GM21526 (cell line): Measurements from ENCODE around the gene FGF3.

ENCODE experiments used
- ATAC-seq: cut with Tn5 transposase; IDR thresholded peaks from one replicate; pipeline ENCODE4 v1.9.1; 2021; ENCODE audit warnings: moderate library complexity; ENCODE audit not compliant: unreplicated experiment, low FRiP score

FGF3 gene

DNA sequence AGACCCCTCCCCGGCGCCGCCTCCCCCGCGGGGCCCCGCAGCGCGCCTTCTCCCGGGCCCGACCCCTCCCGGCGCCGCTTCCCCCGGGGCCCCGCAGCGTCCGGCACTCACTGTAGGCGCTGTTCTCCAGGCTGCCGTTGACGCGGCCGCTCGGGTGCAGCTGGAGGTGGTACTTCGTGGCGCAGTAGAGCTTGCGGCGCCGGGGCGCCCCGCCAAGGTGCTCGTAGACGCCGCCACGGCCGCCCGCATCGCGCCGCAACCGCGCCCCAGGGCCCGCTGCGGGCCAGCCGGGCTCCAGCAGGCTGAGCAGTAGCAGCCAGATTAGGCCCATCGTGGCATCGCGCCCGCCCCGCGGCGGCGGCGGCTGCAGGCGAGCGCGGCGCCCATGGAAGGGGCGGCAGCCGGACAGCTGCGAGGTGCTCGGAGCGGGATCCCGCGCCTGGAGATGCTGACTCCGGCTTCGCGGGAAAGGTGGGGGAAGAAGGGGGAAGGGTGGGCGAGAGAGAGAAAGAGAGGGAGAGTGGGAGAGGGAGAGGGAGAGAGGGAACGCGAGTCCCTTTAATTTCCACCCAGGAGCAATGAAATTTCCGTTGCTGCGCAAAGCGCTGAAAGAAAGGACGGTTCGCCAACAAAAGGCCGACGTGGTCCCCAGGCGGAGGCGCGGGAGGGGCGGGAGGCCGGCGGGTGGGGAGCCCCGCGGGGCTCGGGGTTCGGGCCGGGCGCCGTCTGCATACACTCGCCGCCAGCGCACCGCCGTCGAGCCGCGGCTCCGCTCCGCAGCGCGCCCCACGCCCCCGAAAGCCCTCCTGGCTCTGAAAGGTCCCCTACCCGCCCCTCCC, at the start of gene FGF3:
TSS of gene FGF3 (minus strand) at position 814 of the 839 bp plus-strand sequence. CDS start at position 331, 483 bp downstream.
- ATAC-seq = no peak

DNA sequence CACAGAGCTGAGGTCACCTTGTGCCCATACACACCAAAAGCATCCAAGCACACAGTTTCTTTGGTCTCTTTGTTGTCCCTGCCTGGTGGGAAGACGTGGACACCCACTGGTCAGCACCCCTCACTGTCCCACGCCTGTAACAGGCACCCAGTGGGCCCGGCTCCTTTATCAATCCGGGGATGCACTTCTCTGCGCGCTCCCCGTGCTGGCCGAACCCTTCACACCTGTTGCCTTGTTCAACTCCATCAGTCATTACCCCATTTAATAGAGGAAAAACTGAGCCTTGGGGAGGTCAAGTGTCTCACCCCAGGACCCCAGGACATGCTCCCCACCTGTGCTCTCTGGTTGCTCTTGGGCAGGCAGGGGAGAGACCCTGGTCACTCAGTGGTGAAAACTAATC, 49.7 kb upstream of the FGF3 start:
- ATAC-seq = no peak

DNA sequence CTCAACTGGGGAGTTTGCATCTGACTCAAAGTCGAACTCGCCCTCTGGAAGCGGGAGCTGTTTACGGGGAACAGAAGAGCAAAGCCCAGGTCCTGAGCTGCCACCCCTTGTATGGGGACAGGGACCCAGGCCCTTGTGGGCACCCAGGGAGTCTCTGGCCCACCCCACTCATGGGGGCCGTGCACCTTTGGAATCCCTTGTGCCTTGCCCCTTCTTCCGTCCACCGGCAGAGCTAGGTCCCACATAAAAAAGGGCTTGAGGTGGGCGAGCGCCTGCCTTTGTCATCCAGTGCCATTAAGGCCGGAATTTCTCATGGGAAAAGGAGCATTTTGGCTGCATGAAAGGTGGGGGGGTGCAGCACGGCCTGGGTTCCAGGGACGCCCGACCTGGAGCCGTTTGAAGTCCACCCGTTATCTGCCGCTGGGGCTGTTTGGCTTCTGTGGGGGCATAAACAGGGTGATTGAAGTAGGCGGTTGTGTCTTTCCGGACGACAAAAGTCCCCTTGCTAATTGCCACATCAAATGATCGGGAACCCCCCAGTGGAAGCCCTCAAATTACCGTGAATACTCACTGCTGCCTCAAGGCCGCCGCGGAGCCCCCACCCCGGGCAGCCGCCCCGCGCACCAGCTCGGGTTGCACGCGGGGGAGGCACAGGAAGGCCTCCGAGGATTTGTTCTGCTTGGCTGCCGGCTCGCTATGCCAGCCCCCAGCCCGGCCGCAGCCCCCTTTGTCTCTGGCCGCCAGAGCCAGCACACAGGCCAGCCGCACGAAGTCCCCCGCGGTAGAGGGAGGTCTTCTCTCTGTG, 49.0 kb upstream of the FGF3 start:
- ATAC-seq = no peak

DNA sequence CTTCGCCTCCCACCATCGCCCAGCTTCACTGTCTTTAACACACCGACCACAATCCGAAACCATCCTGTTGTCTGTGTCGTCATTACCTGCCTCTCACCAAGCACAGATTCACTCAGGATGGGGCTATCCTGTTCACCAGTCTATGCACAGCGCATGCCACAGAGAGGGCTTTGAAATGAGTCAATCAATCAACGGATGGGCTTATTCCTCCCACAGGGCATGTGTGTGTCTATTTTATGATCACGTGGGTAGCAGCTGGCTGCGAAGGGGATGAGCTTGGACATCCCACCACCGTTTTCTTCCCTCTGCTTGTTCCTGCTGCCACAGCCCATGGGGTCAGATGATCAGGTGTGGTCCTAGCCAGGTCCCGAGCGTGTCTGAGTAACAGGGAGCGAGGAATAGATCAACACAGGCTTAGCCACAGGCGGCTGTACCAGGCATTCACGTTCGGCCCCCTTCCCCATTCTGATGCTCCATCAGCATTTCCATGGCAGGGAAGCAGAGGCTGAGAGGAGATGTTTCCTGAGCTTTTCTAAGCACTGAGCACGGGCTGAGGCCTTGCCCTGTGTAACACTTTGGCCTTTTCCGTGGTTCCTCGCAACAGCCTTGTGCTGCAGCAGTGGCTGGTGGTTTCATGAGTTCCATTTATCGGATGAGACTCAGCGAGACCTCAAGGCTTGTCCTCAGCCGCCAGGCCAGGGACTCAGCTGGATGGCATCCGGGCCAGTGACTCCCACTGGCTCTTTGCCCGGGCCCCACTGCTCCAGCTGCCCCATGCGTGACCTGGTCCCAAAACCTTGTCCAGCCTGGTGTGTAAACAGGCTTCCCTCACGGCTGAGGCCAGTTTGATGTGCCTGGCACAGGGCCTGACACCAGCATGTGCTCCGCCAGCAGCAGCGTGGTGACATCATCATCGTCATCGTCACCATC, 48.1 kb upstream of the FGF3 start:
- no peak for ATAC-seq

DNA sequence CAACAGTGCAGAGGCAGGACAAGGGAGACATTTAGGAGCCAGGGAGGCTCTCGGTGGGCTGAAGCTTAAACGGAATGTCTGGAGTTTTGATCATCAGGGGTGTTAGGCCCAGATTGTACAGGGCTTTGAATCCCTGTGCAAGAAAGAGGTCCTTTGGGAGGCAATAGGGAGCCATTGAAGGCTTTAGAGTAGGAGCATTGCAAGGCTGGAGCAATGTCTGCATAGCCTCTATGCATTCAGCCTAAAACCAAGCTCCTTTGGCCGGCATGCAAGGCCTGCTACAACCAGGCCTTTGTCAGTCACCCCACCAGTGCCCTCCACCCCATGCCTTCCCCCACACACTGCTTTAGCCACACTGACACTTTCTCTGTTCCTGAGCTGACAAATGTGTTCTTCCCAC, 47.4 kb upstream of the FGF3 start:
- no peak for ATAC-seq

DNA sequence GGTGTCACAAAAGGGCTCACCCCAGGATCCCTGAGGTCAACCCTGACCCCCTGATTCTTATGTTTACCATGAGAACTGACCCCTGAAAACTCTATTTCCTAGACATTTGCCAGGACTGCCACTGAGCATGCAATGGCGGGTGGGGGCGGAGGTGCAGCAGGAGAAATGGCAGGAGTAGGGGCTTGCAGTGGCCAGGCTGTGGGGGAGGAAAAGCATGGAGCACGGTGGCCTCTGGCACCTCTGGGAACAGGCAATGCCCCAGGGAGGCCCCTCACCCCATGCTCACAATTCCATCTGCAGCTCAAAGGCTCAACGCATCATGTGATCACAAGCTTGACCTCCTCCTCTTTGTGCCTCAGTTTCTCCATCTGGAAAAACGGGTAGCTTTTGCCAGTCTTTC, 46.5 kb upstream of the FGF3 start:
- no peak for ATAC-seq

DNA sequence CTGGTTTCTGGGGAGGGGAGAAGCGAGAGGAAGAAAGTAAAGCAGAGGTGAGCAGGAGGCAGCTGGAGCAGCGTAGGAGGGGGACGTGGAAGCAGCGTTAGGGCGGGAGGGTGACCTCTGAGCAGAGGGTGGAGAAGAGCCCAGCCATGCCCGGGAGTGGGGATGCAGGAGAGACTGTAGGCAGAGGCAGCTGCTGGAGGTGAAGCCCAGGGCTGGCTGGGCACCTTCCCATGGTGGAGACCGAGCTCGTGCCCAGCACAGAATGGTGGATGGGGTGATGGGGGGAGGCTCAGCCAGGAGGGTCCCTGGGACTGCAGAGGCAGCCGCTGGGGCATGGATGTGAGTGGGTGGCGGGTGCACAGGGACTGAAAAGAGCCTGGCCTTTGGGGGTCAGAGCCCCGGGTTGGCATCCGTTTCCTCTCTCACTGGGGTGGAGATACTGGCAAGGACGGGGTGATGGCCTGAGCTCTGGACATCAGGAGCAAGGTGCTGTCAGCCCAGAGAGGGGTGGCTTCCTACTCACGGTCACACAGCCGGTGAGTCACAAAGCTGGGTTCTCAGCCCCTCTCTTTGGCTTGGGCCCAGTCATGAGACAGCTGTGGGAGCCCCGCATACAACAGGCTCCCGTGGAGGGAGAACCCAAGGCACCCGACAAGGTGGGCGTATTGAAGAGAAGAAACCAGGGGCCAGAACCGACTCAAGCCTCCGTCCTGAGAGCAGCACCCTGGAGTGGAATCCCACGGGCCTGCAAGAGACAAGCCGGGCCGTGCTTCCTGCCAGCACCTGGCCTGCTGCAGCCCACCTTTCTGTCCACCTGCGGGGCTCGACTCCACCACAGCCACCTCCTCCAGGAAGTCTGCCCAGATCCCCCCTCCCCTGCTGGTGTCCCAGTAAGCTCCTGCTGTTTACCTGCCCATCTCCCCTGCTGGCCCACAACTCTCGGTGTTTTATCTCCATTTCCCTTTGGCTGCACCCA, 45.8 kb upstream of the FGF3 start:
- no peak for ATAC-seq

DNA sequence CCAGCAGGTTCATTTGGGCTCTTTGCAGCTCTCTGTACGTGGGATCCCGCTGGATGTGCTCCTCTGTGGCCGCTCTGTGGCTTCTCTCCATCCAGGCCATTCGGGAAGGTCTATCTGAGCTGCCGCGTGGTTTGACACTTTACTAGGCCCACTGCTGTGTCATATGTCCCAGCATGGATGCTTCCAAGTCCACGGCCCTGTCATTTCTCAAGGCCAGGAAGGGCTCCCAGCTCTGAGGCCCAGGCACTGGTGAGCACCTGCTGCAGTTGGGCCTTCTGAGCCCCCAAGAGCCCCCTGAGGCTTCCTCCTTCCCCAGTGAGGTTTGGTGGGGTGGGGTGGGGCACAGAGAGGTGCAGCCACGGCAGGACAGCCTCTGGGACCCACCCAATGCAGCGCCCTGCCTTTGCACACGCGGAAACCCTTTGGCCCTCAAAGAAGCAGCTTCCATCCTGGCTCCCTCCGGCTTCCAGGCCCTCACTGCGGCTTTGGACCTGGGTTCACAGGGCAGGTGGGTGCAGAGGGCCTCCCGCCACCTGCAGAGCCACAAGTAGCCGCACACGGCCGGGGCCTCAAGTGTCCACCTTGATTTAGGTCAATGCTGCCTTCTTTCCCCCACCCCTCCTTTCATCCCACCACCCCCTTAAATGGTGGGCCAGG, 44.5 kb upstream of the FGF3 start:
- ATAC-seq = no peak

DNA sequence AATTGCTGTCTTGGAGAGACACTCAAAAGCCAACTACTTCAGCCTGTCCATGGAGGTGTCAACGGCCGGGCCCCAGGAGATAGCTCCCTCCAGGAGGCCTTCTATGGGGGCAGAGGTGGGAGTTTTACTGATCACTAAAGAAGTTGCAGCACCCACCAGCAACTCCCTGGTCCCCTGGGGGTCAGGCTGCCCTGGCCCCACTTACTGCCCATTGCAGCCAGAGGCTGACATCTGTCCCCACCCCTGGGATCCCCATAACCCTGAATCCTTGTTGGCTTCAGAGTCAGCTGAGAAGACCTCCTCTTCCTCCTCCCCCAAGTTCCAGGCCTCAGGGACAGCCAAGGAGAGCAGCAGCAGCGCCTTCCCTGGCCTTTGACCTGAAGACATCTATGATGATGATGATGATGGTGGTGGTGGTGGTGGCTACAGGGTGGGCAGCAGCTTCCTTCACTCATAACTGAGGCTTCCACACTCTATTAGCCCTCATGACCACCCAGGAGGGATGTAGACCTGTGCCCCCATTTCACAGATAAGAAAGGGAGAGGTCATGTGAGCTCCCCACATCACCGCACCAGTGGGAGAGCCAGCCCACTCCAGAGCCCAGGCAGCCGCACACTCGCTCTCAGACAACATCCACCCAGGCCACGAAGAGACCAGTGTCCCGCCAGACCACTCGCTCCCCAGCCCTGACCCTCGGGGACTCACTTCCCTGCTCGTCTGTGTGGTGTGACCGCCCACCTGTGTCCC, 43.8 kb upstream of the FGF3 start:
- no peak for ATAC-seq

DNA sequence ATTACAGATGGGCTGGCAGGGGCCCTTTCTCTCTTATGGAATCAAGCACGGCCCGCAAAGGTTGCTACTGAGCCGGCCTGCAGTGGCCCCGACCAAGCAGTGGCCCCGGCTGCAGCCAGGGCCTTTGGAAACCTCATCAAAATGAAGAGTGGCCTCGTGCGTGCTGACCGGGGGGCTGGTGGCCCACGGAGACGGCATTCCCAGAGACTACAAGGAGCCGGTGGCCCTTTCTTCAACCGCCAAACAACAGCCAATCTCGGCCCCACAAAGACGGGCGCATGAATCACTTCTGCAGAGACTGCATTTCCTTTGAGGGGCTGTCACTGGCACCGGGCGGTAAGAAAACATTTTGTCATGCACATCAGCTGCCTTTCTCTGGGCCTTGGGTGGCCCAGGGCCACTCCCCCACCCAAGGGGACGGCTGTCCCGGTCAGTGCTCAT, 43.1 kb upstream of the FGF3 start:
- no peak for ATAC-seq

DNA sequence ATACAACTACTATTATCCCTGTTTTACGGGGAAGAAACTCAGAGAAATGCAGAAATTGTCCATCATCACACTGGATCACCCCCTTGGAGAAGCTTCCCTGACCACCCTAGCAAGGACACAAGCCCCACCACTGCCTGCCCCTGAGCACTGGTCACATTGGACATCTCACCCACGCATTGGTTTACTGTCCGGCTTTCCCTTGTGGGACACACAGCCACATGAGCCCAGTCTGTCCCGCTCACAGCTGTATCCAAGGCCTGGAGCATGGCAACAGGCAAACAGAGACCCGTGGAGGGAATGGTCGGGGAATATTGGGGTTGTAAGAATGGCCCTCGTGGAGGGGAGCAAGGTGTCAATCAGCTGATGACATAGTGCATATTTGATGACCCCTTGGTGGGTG, 42.7 kb upstream of the FGF3 start:
- no peak for ATAC-seq

DNA sequence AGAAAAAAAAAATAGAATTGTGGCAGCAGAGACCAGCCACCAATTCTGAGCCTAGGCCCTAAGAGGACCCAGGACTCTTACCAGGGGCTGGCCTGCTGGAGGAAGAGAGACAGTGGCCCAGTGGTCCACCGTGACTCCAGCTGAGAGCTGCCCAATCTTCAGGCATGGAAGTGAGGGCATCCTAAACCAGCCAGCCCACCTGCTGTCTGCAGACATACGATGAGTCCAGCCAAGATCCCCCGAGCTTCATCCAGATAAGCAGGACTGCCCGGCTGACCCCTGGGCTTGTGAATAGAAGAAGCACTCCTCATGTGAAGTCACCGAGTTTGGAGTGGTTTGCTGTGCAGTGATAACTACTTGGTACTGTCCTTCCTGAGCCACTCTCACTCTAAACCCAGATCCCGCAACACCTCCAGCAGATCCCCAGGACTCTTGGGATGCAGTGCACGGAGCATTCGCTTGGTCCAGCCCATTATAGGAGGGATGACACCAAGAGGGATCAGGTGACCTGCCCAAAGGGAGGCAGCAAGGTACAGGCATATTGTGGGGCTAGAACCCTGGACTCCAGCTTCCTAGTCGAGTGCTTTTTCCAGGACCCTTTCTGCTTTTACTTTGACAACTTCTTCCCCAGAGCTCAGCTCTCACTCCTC, 41.7 kb upstream of the FGF3 start:
- no peak for ATAC-seq

DNA sequence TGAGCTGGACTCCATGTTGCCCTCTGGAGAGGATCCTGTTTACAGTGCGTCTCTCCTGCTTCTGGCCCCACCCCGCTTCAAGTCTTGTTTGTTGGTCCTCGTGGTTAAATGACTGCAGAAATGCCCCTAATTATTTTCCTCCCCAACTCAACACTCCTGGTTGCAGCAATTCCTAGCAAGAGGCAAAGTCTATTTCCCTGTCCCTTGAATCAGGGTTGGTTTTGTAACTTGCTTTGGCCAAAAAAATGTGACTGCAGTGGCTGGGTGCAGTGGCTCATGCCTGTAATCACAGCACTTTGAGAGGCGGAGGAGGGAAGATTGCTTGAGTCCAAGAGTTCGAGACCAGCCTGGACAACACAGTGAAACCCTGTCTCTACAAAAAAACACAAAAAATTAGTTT, 41.0 kb upstream of the FGF3 start:
- ATAC-seq = no peak

DNA sequence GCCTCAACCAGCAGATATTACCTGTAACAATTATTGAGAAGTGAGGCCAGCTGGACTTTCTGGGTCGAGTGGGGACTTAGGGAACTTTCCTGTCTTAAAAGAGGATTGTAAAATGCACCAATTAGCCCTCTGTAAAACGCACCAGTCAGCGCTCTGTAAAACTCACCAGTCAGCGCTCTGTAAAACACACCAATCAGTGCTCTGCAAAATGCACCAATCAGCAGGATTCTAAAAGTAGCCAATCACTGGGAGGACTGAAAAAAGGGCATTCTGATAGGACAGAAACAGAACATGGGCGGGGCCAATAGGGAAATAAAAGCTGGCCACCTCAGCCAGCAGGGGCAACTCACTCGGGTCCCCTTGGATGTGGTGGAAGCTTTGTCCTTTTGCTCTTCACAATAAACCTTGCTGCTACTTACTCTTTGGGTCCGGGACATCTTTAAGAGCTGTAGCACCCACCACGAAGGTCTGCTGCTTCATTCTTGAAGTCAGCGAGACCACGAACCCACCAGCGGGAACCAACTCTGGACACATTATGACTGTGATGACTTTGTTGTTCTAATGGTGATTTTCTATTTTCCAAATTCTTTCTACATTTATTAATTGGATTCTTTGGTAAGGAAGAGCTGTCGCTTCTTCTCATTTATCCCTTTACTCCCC, 40.2 kb upstream of the FGF3 start:
- ATAC-seq = no peak

DNA sequence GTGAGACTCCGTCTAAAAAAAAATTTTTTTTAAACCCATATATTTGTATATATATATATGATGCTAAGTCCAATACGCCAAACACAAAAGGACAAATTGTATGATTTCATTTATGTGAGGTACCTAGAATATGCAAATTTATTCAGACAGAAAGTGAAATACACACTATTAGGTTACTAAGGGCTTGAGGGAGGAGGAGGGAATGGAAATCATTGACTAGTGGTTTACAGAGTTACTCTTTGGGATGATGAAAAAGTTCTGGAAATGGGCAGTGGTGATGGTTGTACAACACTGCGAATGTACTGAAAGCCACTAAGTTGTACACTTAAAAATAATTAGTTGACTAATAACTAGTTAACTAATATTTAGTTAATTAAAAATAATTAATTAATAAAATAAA, 36.2 kb upstream of the FGF3 start:
- ATAC-seq = no peak

DNA sequence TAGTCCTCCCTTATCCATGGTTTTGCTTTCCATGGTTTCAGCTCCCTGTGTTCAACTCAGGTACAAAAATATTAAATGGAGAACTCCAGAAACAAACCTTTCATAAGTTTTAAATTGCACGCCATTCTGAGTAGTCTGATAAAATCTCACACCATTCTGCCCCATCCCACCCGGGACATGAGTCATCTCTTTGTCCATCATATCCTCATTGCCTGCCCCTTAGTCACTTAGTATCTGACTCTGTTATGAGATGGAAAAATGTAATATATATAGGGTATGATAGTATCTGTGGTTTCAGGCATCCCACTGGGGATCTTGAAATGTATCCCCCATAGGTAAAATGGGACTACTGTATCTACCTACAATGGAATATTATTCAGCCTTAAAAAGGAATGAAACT, 35.5 kb upstream of the FGF3 start:
- ATAC-seq = no peak

DNA sequence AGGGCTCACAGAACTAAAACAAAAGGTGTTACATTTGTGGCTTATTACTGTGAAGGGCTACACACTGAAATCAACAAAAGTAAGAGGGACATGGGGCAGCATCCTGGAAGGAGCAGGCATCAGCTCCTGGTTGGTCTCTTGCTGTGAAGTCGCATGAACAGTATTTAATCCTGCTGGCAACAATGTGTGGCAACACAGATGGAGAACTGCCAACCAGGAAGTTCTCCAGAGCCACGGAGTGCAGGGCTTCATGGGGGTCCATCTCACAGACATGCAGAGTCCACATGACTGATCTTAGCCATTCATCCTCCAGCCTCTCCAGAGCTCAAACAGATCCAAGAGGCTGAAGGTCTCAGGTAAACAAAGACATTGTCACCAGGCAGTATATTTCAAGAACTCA, 32.8 kb upstream of the FGF3 start:
- ATAC-seq = no peak
